ENCODE data around the gene TMEM144.

TMEM144 gene

GRCh38 chr4:158197194-158197776 is 13.0 kb upstream of the TMEM144 start:
- Histone ChIP-seq H3K27me3 (ENCODE audit: control insufficient read depth, insufficient read depth, low read length) (no peaks in the 10 kb centered on the region), H3K4me3 (ENCODE audit: low read length) (no peak overlapping the region), H3K4me1 (ENCODE audit: control insufficient read depth, insufficient read depth, low read length) (no peaks in the 10 kb centered on the region), H3K9ac (ENCODE audit: low read length) (no peak overlapping the region), H3K36me3 (ENCODE audit: control insufficient read depth, insufficient read depth, low read length) (no peaks in the 10 kb centered on the region), H3K9me3 (ENCODE audit: control insufficient read depth, low read length) (no peaks in the 10 kb centered on the region)

- H3K36me3 ChIP-seq (ENCODE audit: control insufficient read depth, insufficient read depth, low read length), result no peaks in the 10 kb centered on the region
- no peak overlapping the region for H3K4me3 ChIP-seq (ENCODE audit: low read length)
- no peaks in the 10 kb centered on the region for H3K27me3 ChIP-seq (ENCODE audit: control insufficient read depth, insufficient read depth, low read length)
- H3K4me1 ChIP-seq (ENCODE audit: control insufficient read depth, insufficient read depth, low read length), result no peaks in the 10 kb centered on the region
- no peaks in the 10 kb centered on the region for H3K9me3 ChIP-seq (ENCODE audit: control insufficient read depth, low read length)
- no peak overlapping the region for H3K9ac ChIP-seq (ENCODE audit: low read length)
These were observed 10.1 kb upstream of the TMEM144 start for GRCh38 chr4:158200214-158200613.

- Histone ChIP-seq H3K27me3 (ENCODE audit: control insufficient read depth, insufficient read depth, low read length) (no peaks in the 10 kb centered on the region), H3K9me3 (ENCODE audit: control insufficient read depth, low read length) (no peaks in the 10 kb centered on the region), H3K4me3 (ENCODE audit: low read length) (no peak overlapping the region), H3K9ac (ENCODE audit: low read length) (no peak overlapping the region), H3K4me1 (ENCODE audit: control insufficient read depth, insufficient read depth, low read length) (no peaks in the 10 kb centered on the region), H3K36me3 (ENCODE audit: control insufficient read depth, insufficient read depth, low read length) (no peaks in the 10 kb centered on the region)
These were observed 9.0 kb upstream of the TMEM144 start for GRCh38 chr4:158201322-158201721.

GRCh38 chr4:158201876-158202275 is 8.4 kb upstream of the TMEM144 start:
- no peaks in the 10 kb centered on the region for H3K27me3 ChIP-seq (ENCODE audit: control insufficient read depth, insufficient read depth, low read length)
- H3K9ac ChIP-seq (ENCODE audit: low read length), result no peak overlapping the region
- no peak overlapping the region for H3K4me3 ChIP-seq (ENCODE audit: low read length)
- H3K36me3 ChIP-seq (ENCODE audit: control insufficient read depth, insufficient read depth, low read length), result no peaks in the 10 kb centered on the region
- H3K9me3 ChIP-seq (ENCODE audit: control insufficient read depth, low read length), result no peaks in the 10 kb centered on the region
- no peaks in the 10 kb centered on the region for H3K4me1 ChIP-seq (ENCODE audit: control insufficient read depth, insufficient read depth, low read length)

- Histone ChIP-seq H3K9ac (ENCODE audit: low read length) (no peak overlapping the region), H3K27me3 (ENCODE audit: control insufficient read depth, insufficient read depth, low read length) (no peaks in the 10 kb centered on the region), H3K36me3 (ENCODE audit: control insufficient read depth, insufficient read depth, low read length) (no peaks in the 10 kb centered on the region), H3K4me3 (ENCODE audit: low read length) (no peak overlapping the region), H3K9me3 (ENCODE audit: control insufficient read depth, low read length) (no peaks in the 10 kb centered on the region), H3K4me1 (ENCODE audit: control insufficient read depth, insufficient read depth, low read length) (no peaks in the 10 kb centered on the region)
These were observed 7.8 kb upstream of the TMEM144 start for GRCh38 chr4:158202481-158202880.

- Histone ChIP-seq H3K36me3 (ENCODE audit: control insufficient read depth, insufficient read depth, low read length) (no peaks in the 10 kb centered on the region), H3K9ac (ENCODE audit: low read length) (no peak overlapping the region), H3K4me1 (ENCODE audit: control insufficient read depth, insufficient read depth, low read length) (no peaks in the 10 kb centered on the region), H3K4me3 (ENCODE audit: low read length) (no peak overlapping the region), H3K27me3 (ENCODE audit: control insufficient read depth, insufficient read depth, low read length) (no peaks in the 10 kb centered on the region), H3K9me3 (ENCODE audit: control insufficient read depth, low read length) (no peaks in the 10 kb centered on the region)
These were observed 6.8 kb upstream of the TMEM144 start for GRCh38 chr4:158203436-158203835.

GRCh38 chr4:158203929-158204328 is 6.4 kb upstream of the TMEM144 start:
- Histone ChIP-seq H3K27me3 (ENCODE audit: control insufficient read depth, insufficient read depth, low read length) (no peaks in the 10 kb centered on the region), H3K4me3 (ENCODE audit: low read length) (no peak overlapping the region), H3K9ac (ENCODE audit: low read length) (no peak overlapping the region), H3K36me3 (ENCODE audit: control insufficient read depth, insufficient read depth, low read length) (no peaks in the 10 kb centered on the region), H3K4me1 (ENCODE audit: control insufficient read depth, insufficient read depth, low read length) (no peaks in the 10 kb centered on the region), H3K9me3 (ENCODE audit: control insufficient read depth, low read length) (no peaks in the 10 kb centered on the region)

- H3K4me3 ChIP-seq (ENCODE audit: low read length), result no peak overlapping the region
- no peaks in the 10 kb centered on the region for H3K27me3 ChIP-seq (ENCODE audit: control insufficient read depth, insufficient read depth, low read length)
- H3K9ac ChIP-seq (ENCODE audit: low read length), result no peak overlapping the region
- no peaks in the 10 kb centered on the region for H3K9me3 ChIP-seq (ENCODE audit: control insufficient read depth, low read length)
- H3K4me1 ChIP-seq (ENCODE audit: control insufficient read depth, insufficient read depth, low read length), result no peaks in the 10 kb centered on the region
- H3K36me3 ChIP-seq (ENCODE audit: control insufficient read depth, insufficient read depth, low read length), result no peaks in the 10 kb centered on the region
These were observed 1.2 kb upstream of the TMEM144 start for GRCh38 chr4:158208963-158209640.

GRCh38 chr4:158211222-158211621 is 936 bp downstream of the TMEM144 start:
- H3K9me3 ChIP-seq (ENCODE audit: control insufficient read depth, low read length), result no peaks in the 10 kb centered on the region
- no peaks in the 10 kb centered on the region for H3K4me1 ChIP-seq (ENCODE audit: control insufficient read depth, insufficient read depth, low read length)
- no peak overlapping the region for H3K4me3 ChIP-seq (ENCODE audit: low read length)
- H3K9ac ChIP-seq (ENCODE audit: low read length), result peak overlapping the region; percentile 52
- H3K36me3 ChIP-seq (ENCODE audit: control insufficient read depth, insufficient read depth, low read length), result no peaks in the 10 kb centered on the region
- no peaks in the 10 kb centered on the region for H3K27me3 ChIP-seq (ENCODE audit: control insufficient read depth, insufficient read depth, low read length)

GRCh38 chr4:158213466-158213865 is 3.2 kb downstream of the TMEM144 start:
- H3K4me1 ChIP-seq (ENCODE audit: control insufficient read depth, insufficient read depth, low read length), result no peaks in the 10 kb centered on the region
- H3K9ac ChIP-seq (ENCODE audit: low read length), result no peak overlapping the region
- H3K36me3 ChIP-seq (ENCODE audit: control insufficient read depth, insufficient read depth, low read length), result no peaks in the 10 kb centered on the region
- no peak overlapping the region for H3K4me3 ChIP-seq (ENCODE audit: low read length)
- H3K9me3 ChIP-seq (ENCODE audit: control insufficient read depth, low read length), result no peaks in the 10 kb centered on the region
- no peaks in the 10 kb centered on the region for H3K27me3 ChIP-seq (ENCODE audit: control insufficient read depth, insufficient read depth, low read length)

GRCh38 chr4:158214856-158215255 is 4.6 kb downstream of the TMEM144 start:
- H3K9ac ChIP-seq (ENCODE audit: low read length), result no peak overlapping the region
- no peaks in the 10 kb centered on the region for H3K27me3 ChIP-seq (ENCODE audit: control insufficient read depth, insufficient read depth, low read length)
- H3K9me3 ChIP-seq (ENCODE audit: control insufficient read depth, low read length), result no peaks in the 10 kb centered on the region
- H3K4me1 ChIP-seq (ENCODE audit: control insufficient read depth, insufficient read depth, low read length), result no peaks in the 10 kb centered on the region
- no peak overlapping the region for H3K4me3 ChIP-seq (ENCODE audit: low read length)
- H3K36me3 ChIP-seq (ENCODE audit: control insufficient read depth, insufficient read depth, low read length), result no peaks in the 10 kb centered on the region

GRCh38 chr4:158217763-158218162 is 7.5 kb downstream of the TMEM144 start:
- H3K27me3 ChIP-seq (ENCODE audit: control insufficient read depth, insufficient read depth, low read length), result no peaks in the 10 kb centered on the region
- H3K36me3 ChIP-seq (ENCODE audit: control insufficient read depth, insufficient read depth, low read length), result no peaks in the 10 kb centered on the region
- no peak overlapping the region for H3K4me3 ChIP-seq (ENCODE audit: low read length)
- no peak overlapping the region for H3K9ac ChIP-seq (ENCODE audit: low read length)
- no peaks in the 10 kb centered on the region for H3K4me1 ChIP-seq (ENCODE audit: control insufficient read depth, insufficient read depth, low read length)
- H3K9me3 ChIP-seq (ENCODE audit: control insufficient read depth, low read length), result no peaks in the 10 kb centered on the region
